HepG2 (cell line): ENCODE results near the gene TPM2. TPM values are rescaled to one million over a fixed set of nuclear protein-coding genes. Genes with fewer than 3 reads are reported as not detected.

Source experiments
- BORCS8-MEF2B ChIP-seq: sonication (generic); formaldehyde crosslinking; IDR thresholded peaks from 2 replicates; pipeline ENCODE4 v1.8.0; 2022; ENCODE audit warnings: mild to moderate bottlenecking, missing genetic modification reagents
- BRCA1 ChIP-seq: sonication (generic); formaldehyde crosslinking; IDR thresholded peaks from 2 replicates; pipeline ENCODE4 v1.4.0; 2020; ENCODE audit warnings: missing genetic modification reagents
- ESRRA ChIP-seq: sonication (generic); formaldehyde crosslinking; IDR thresholded peaks from 2 replicates; pipeline ENCODE4 v1.5.1; 2020; ENCODE audit warnings: mild to moderate bottlenecking, low read depth, missing genetic modification reagents
- FOXA1 ChIP-seq, 2 experiments: fragments of 450-650 bp in 1 of 2; sonication (generic) in 1 of 2; formaldehyde crosslinking in 1 of 2; IDR thresholded peaks; 2 replicates each; pipeline versions ENCODE4 v1.4.0 to v1.6.1; 2016 to 2020; ENCODE audit warnings: missing genetic modification reagents in 1 of 2
- HDAC6 ChIP-seq: fragments of 200-600 bp; sonication (generic); IDR thresholded peaks from 2 replicates; pipeline ENCODE4 v1.7.0; 2017; ENCODE audit warnings: mild to moderate bottlenecking, antibody characterized with exemption, low read length, low read depth
- HNRNPUL1 ChIP-seq: fragments of 200-400 bp; formaldehyde crosslinking; IDR thresholded peaks from 2 replicates; pipeline ENCODE4 v1.6.1; 2017; ENCODE audit warnings: low read depth, mild to moderate bottlenecking, low read length, moderate library complexity
- JUN ChIP-seq: sonication (generic); formaldehyde crosslinking; IDR thresholded peaks from 2 replicates; pipeline ENCODE4 v1.4.0; 2020; ENCODE audit warnings: mild to moderate bottlenecking, missing genetic modification reagents
- JUNB ChIP-seq: sonication (generic); formaldehyde crosslinking; IDR thresholded peaks from 2 replicates; pipeline ENCODE4 v1.8.0; 2022; ENCODE audit warnings: missing genetic modification reagents, mild to moderate bottlenecking, borderline replicate concordance
- NR2F1 ChIP-seq, 2 experiments: fragments of 450-650 bp in 1 of 2; formaldehyde crosslinking in 1 of 2; IDR thresholded peaks; 2 replicates each; pipeline versions ENCODE4 v1.5.0 to v1.6.1; 2016 to 2020; ENCODE audit warnings: mild to moderate bottlenecking in 1 of 2, missing compliant biosample characterization in 1 of 2, missing genetic modification reagents in 1 of 2, moderate library complexity in 1 of 2
- NR2F2 ChIP-seq: IDR thresholded peaks from 2 replicates; pipeline ENCODE4 v1.6.1; 2012; ENCODE audit warnings: low read depth, inconsistent platforms, borderline replicate concordance
- SIN3A ChIP-seq: IDR thresholded peaks from 2 replicates; pipeline ENCODE4 v1.6.1; 2011; ENCODE audit warnings: low read depth, mild to moderate bottlenecking, control low read depth, low read length, borderline replicate concordance
- TEAD2 ChIP-seq: sonication (generic); formaldehyde crosslinking; IDR thresholded peaks from 2 replicates; pipeline ENCODE4 v1.9.0; 2021; ENCODE audit warnings: missing genetic modification reagents
- ZC3H4 ChIP-seq: sonication (generic); formaldehyde crosslinking; IDR thresholded peaks from 2 replicates; pipeline ENCODE4 v1.4.0; 2020; ENCODE audit warnings: missing genetic modification reagents, borderline replicate concordance
- ZFP1 ChIP-seq: IDR thresholded peaks from 2 replicates; pipeline ENCODE4 v1.6.1; 2016
- ZNF674 ChIP-seq: sonication (generic); formaldehyde crosslinking; IDR thresholded peaks from 2 replicates; pipeline ENCODE4 v1.5.0; 2020; ENCODE audit warnings: low read depth, mild to moderate bottlenecking, missing genetic modification reagents
- ZNF713 ChIP-seq: sonication (generic); formaldehyde crosslinking; IDR thresholded peaks from 2 replicates; pipeline ENCODE4 v1.4.0; 2020; ENCODE audit warnings: mild to moderate bottlenecking, missing genetic modification reagents
- ZNF747 ChIP-seq: sonication (generic); formaldehyde crosslinking; IDR thresholded peaks from 2 replicates; pipeline ENCODE4 v1.8.1; 2023; ENCODE audit warnings: missing genetic modification reagents, mild to moderate bottlenecking, borderline replicate concordance
- ZNF766 ChIP-seq: sonication (generic); formaldehyde crosslinking; IDR thresholded peaks from 2 replicates; pipeline ENCODE4 v1.5.0; 2020; ENCODE audit warnings: missing genetic modification reagents, borderline replicate concordance
- polyA plus RNA-seq, 8 experiments: library from polyadenylated mRNA; depleted of rRNA in 3 of 8; stranded (reverse) in 7 of 8; unstranded in 1 of 8; fragments of >200 nt; fragmentation: Illumina TruSeq in 4 of 8; extraction: Trizol in 4 of 8; gene quantifications; 2 replicates each; pipeline versions ENCODE4 v1.2.1 to v1.2.3, GENCODE V29; 2011 to 2016; ENCODE audit warnings: low read depth in 4 of 8, missing spikeins in 1 of 8, mixed read lengths in 1 of 8; ENCODE audit not compliant: insufficient read depth in 1 of 8
- total RNA-seq, 5 experiments: library from RNA; depleted of rRNA; stranded (reverse); fragments of >200 nt; fragmentation: Illumina TruSeq; extraction: Trizol; gene quantifications; 2 replicates each; pipeline ENCODE4 v1.2.3, GENCODE V29; 2016; ENCODE audit warnings: low read depth in 1 of 5
- TF ChIP-seq, protein P1 (sequence below): sonication (generic); formaldehyde crosslinking; IDR thresholded peaks from 2 replicates; pipeline ENCODE4 v1.4.0; 2020; ENCODE audit warnings: mild to moderate bottlenecking, missing genetic modification reagents
- TF ChIP-seq, protein P2 (sequence below): sonication (generic); formaldehyde crosslinking; conservative IDR thresholded peaks from 2 replicates; pipeline ENCODE4 v1.8.1; 2023; ENCODE audit warnings: missing genetic modification reagents
- TF ChIP-seq, protein P3 (sequence below): sonication (generic); formaldehyde crosslinking; IDR thresholded peaks from 2 replicates; pipeline ENCODE4 v1.9.0; 2022; ENCODE audit warnings: low read depth, missing genetic modification reagents
- TF ChIP-seq, protein P4 (sequence below): sonication (generic); formaldehyde crosslinking; IDR thresholded peaks from 2 replicates; pipeline ENCODE4 v1.9.0; 2021; ENCODE audit warnings: missing genetic modification reagents, borderline replicate concordance

Gene TPM2
- total and polyA plus RNA-seq, 2 of the 13 experiments (the other 11 are each of a cell fraction or from before 2014, with no cell fraction given) = 3.1 to 10.7 TPM

GRCh38 chr9:35664531-35665470 lies 24.9 kb downstream of the TPM2 start, which contains the start of gene ARHGEF39 (continued):
- peak; percentile 67; the same call in 1 of the 2 replicates for TF ChIP-seq ZNF747
- no peak for TF ChIP-seq HNRNPUL1
- TF ChIP-seq JUNB (CRISPR knock-in tag) = peak; percentile 71; the same call in 1 of the 2 replicates
- peak; percentile 12; the same call in 1 of the 2 replicates for TF ChIP-seq ESRRA (CRISPR knock-in tag)
- no peak for TF ChIP-seq ZFP1 (CRISPR knock-in tag)
- TF ChIP-seq, protein P1, sequence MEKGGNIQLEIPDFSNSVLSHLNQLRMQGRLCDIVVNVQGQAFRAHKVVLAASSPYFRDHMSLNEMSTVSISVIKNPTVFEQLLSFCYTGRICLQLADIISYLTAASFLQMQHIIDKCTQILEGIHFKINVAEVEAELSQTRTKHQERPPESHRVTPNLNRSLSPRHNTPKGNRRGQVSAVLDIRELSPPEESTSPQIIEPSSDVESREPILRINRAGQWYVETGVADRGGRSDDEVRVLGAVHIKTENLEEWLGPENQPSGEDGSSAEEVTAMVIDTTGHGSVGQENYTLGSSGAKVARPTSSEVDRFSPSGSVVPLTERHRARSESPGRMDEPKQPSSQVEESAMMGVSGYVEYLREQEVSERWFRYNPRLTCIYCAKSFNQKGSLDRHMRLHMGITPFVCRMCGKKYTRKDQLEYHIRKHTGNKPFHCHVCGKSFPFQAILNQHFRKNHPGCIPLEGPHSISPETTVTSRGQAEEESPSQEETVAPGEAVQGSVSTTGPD (CRISPR knock-in tag) = no peak
- 0 out of 2 replicates have a peak, but pooled peaks have one; percentile 58 for TF ChIP-seq BRCA1 (CRISPR knock-in tag)
- 0 out of 2 replicates have a peak, but pooled peaks have one; percentile 56 for TF ChIP-seq TEAD2
- peak; percentile 77; the same call in 1 of the 2 replicates for TF ChIP-seq ZNF766 (CRISPR knock-in tag)
- no peak for TF ChIP-seq ZNF674
- TF ChIP-seq SIN3A = peak; percentile 93; the same call in 1 of the 2 replicates
- TF ChIP-seq FOXA1 (IDR thresholded peaks at IDR 0.05) = no peak
- 0 out of 2 replicates have a peak, but pooled peaks have one; percentile 18 for TF ChIP-seq FOXA1 (CRISPR knock-in tag; IDR thresholded peaks at IDR 0.05)
- TF ChIP-seq, protein P2, sequence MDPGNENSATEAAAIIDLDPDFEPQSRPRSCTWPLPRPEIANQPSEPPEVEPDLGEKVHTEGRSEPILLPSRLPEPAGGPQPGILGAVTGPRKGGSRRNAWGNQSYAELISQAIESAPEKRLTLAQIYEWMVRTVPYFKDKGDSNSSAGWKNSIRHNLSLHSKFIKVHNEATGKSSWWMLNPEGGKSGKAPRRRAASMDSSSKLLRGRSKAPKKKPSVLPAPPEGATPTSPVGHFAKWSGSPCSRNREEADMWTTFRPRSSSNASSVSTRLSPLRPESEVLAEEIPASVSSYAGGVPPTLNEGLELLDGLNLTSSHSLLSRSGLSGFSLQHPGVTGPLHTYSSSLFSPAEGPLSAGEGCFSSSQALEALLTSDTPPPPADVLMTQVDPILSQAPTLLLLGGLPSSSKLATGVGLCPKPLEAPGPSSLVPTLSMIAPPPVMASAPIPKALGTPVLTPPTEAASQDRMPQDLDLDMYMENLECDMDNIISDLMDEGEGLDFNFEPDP (CRISPR knock-in tag) = no peak
- no peak for TF ChIP-seq ZNF713 (CRISPR knock-in tag)
- peak; percentile 98 for TF ChIP-seq BORCS8-MEF2B (CRISPR knock-in tag)
- no peak for TF ChIP-seq NR2F1 (CRISPR knock-in tag; IDR thresholded peaks at IDR 0.05)
- TF ChIP-seq, protein P3, sequence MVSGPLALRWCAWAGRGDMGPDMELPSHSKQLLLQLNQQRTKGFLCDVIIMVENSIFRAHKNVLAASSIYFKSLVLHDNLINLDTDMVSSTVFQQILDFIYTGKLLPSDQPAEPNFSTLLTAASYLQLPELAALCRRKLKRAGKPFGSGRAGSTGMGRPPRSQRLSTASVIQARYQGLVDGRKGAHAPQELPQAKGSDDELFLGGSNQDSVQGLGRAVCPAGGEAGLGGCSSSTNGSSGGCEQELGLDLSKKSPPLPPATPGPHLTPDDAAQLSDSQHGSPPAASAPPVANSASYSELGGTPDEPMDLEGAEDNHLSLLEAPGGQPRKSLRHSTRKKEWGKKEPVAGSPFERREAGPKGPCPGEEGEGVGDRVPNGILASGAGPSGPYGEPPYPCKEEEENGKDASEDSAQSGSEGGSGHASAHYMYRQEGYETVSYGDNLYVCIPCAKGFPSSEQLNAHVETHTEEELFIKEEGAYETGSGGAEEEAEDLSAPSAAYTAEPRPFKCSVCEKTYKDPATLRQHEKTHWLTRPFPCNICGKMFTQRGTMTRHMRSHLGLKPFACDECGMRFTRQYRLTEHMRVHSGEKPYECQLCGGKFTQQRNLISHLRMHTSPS = peak; percentile 91
- no peak for TF ChIP-seq ZC3H4 (CRISPR knock-in tag)
- 0 out of 2 replicates have a peak, but pooled peaks have one; percentile 6 for TF ChIP-seq NR2F2
- TF ChIP-seq JUN = no peak
- TF ChIP-seq, protein P4, sequence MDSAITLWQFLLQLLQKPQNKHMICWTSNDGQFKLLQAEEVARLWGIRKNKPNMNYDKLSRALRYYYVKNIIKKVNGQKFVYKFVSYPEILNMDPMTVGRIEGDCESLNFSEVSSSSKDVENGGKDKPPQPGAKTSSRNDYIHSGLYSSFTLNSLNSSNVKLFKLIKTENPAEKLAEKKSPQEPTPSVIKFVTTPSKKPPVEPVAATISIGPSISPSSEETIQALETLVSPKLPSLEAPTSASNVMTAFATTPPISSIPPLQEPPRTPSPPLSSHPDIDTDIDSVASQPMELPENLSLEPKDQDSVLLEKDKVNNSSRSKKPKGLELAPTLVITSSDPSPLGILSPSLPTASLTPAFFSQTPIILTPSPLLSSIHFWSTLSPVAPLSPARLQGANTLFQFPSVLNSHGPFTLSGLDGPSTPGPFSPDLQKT (CRISPR knock-in tag) = no peak
- no peak for TF ChIP-seq HDAC6
